HG03571 (cell line): ENCODE measurements around the gene PTOV1.
"Not testable (repeated sequence)": the region's sequence is repeated elsewhere in the genome, so short reads cannot be mapped to it uniquely, and the experiment has no call there.

ENCODE experiments used
- ATAC-seq: cut with Tn5 transposase; IDR thresholded peaks from one replicate; pipeline ENCODE4 v1.9.1; 2021; ENCODE audit not compliant: unreplicated experiment

PTOV1 gene

DNA sequence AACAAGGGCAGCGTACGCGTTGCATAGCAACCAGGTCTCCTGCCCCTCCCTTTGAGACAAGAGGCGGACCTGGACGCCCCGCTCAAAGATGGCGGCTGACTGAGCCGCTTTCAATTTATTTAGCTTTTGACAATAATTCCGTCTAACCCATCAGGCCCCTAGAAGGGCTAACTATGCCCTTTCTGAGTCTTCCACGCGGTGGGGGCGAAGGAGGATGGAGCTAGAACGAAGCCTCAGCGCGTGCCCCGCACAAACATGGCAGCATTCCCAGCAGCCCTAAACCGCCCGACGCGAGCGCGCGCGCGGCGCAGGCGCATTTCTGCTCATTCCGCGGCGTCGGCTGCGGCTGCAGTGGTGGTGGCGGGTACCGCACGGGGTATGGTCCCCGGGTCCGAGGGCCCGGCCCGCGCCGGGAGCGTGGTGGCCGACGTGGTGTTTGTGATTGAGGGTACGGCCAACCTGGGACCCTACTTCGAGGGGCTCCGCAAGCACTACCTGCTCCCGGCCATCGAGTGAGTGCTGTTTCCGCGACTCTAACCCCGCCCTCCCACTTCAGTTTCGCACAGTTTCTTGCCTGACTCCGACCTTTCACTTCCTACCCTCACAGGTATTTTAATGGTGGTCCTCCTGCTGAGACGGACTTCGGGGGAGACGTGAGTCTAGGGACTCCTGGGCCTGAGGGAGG is 32.9 kb upstream of the PTOV1 start, which contains the start of gene MED25:
MED25 (plus strand) TSS at position 326 of the 685 bp plus-strand sequence; CDS start at position 379, 53 bp downstream.
- peak; percentile 68 for ATAC-seq

DNA sequence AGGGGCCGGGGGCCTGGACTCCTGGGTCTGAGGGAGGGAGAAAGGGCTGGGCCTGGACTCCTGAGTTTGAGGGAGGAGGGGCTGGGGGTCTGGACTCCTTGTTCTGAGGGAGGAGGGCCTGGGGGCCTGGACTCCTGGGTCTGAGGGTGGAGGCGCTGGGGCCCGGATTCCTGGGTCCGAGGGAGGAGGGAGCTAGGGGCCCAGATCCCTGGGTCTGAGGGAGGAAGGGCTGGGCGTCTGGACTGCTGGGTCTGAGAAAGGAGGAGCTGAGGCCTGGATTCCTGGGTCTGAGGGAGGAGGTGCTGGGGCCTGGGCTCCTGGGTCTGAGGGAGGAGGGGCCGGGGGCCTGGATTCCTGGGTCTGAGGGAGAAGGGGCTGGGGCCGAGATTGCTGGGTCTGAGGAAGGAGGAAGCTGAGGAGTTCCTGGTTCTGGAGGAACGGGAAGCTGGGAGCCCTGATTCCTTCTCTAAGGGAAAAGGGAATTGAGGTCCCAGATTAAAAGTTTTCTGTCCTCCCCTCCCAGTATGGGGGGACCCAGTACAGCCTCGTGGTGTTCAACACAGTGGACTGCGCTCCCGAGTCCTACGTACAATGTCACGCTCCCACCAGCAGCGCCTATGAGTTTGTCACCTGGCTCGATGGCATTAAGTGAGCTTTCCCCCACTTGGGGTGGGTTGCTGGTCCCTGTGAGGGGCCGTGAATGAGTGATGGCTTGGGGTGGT is 32.1 kb upstream of the PTOV1 start:
- no peak for ATAC-seq

DNA sequence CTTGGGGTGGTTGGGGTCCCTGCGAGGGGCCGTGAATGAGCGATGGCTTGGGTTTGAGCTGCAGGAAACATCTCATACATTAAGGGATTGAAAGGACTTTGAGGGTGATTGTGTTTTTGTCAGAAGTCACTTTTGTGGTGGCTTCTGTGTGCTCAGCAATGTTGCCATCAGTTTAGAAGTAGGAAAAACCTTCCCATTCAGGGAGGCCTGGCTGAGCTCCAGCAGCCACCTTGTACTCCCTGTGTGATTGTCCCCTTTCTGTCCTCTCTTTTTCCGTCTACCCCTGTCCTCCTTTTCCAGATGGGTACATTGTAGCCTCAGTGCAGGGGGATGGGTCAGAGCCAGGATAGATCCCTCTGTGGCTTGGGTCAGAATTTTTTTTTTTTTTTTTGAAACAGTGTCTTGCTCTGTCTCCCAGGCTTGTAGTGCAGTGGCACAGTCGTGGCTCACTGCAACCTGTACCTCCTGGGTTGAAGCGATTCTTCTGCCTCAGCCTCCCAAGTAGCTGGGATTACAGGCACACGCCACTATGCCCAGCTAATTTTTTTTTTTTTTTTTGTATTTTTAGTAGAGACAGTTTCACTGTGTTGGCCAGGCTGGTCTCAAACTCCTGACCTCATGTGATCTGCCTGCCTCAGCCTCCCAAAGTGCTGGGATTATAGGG is 31.4 kb upstream of the PTOV1 start:
- not testable (repeated sequence) for ATAC-seq

DNA sequence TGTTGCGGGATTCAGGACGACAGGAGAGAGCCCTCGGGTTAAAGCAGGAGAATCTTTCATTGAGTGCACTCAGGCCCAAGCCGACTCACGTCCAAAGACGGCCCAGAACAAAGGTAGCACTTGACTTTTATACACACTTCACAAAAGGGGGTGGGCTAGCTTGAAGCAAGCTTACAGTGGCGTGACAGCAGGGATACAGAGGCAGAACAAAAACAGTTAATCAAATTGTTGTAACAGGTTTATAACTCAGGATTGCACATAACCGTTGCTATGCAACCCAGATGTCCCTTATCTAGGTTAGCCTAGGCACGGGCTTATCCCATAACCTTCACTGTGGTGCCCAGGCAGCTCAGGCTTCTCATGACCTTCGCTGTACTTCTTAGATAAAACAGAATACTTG is 30.8 kb upstream of the PTOV1 start:
- no peak for ATAC-seq

DNA sequence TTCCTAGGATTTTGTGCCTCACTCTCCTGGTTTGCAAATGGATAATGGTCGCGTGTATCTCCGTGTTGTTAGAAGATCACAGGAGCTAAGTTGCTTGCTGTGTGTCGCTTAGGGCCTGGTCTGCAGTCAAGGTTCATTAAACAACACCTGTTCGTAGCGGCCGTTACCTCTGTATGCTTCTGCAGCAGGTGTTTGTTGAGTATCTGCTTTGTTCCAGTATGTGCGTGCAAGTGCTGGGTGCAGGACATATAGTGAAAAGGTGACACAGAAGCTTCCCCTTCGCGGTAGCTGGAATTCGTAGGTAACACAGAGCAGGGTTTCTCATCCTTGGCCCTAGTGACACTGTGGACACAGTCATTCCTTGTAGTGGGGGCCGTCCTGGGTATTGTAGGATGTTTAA is 27.5 kb upstream of the PTOV1 start:
- no peak for ATAC-seq

DNA sequence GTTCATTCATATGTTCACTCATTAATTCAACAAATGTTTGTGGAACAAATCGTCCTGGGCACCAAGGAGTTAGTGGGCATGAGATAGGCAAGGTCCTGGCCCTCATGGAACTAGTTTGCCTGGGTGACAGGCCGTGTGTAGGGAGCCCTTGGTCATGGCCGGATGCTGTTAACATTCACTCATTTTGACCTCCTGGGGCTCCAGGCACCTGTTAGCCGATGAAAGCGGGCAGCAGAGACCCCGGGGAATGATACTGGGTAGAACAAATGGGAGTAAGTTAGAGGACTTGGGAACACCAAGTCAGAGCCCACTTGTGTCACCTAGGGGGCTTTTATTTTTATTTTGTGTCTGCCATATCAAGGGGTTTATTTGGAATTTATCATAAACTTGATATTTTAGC is 26.3 kb upstream of the PTOV1 start:
- no peak for ATAC-seq

DNA sequence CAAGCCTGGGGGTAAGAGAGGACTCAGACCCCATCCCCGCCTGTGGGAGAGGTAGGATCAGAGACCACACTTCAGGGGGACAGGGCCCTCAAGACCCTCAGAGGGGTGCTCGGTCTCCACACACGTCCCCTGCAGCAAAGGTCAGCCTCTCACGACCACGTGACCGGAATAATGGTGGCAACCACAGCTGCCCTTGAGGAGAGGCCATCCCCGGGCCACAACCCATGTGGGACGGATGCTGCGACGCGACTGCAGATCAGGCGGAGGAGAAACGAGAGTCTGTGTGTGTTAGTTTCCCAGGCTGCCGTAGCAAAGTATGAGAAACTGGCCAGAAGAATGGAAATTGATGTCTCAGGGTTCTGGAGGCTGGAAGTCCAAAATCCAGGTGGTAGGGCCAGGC is 23.9 kb upstream of the PTOV1 start:
- no peak for ATAC-seq

DNA sequence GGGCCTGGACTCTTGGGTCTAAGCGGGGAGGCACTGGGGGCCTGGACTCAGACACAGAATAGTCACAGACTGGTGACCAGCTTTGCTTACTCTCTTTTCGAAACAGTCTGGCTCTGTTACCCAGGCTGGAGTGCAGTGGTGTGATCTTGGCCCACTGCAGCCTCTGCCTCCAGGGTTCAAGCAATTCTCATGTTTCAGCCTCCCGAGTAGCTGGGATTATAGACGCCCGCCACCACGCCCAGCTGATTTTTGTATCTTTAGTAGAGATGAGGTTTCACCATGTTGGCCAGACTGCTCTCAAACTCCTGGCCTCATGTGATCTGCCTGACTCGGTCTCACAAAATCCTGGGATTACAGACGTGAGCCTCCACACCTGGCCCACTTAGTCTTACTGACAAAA is 21.8 kb upstream of the PTOV1 start:
- no peak for ATAC-seq

DNA sequence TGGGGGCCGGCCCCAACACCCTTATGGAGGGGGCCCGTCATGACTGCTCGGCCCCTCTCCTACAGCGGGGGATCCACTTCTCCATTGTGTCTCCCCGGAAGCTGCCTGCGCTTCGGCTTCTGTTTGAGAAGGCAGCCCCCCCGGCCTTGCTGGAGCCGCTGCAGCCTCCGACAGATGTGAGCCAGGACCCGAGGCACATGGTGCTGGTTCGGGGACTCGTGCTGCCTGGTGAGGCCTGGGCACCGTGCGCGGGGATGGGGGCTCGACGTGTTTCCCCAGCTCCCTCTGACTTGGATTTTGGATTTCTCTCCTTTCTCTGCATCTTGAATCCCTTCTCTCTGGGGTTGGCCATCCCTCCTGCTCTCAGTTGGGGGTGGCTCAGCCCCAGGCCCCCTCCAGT is 21.2 kb upstream of the PTOV1 start:
- no peak for ATAC-seq

DNA sequence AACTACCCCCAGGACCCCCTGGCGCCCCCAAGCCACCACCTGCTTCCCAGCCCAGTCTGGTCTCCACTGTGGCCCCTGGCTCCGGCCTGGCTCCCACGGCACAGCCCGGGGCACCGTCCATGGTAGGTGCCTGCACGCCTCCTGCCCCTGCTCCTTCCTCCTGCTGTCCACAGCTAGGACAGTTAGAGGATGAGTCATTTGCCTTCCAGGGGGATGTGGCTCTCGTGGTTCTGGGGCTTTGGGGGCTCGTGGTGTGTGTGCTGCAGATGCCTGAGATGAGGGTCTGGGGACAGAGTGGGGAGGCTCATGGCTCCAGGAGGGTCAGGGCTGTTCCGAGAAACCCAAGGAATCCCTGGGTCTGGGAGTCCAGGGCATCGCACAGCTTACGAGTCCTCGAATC is 20.2 kb upstream of the PTOV1 start:
- no peak for ATAC-seq

DNA sequence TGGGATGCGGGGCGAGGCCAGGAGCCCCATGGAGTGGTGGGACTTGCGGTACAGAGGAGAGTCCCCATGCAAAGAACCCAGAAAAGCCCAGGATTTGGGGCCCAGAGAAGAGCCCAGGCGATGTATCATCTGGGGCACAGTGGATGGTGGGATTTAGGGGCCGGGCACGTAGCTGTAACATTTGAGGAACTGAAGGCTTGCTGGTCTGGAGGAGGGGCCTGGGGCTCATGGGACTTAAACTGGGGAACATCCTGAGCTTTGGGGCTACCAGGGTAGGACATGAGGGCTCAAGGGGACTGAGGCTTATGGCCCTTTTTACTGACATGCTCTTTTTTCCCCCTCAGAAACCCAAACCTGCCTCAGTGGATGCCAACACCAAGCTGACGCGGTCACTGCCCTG is 19.4 kb upstream of the PTOV1 start:
- ATAC-seq = no peak

DNA sequence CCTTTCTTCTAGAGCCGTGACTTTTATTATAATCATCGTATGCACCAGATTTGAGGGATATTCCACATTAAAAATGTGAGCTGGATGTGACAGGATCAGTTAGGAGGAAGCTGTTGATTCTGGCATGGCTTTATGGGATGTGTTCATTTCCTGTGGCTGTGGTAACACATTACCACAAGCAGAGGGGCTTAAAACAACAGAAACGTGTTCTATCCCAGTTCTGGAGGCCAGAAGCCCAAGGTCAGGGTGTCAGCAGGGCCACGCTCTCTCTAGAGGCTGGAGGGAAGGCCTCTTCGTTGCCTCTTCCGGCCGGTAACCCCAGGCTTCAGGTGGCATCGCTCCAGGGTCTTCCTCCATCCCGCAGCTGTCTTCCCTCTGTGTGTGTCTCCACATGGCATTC is 18.4 kb upstream of the PTOV1 start:
- ATAC-seq = no peak

DNA sequence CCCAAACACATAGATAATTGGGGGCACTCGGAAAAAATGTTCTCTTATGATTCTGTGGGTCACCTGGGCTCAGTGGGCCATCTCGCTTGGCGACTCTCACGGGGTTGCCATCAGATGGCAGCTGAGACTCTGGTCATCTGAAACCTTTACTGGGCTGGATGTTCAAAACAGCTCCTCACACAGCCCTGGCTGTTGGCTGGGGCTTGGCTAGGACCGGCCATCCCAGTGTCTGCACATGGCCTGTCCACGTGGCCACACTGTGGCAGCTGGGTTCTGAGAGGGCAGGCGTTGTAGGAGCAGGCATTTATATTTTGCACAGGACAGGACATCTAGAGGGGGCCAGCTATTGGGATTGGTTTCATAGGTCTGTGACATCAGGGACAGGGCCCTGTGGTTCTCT is 17.4 kb upstream of the PTOV1 start:
- no peak for ATAC-seq

DNA sequence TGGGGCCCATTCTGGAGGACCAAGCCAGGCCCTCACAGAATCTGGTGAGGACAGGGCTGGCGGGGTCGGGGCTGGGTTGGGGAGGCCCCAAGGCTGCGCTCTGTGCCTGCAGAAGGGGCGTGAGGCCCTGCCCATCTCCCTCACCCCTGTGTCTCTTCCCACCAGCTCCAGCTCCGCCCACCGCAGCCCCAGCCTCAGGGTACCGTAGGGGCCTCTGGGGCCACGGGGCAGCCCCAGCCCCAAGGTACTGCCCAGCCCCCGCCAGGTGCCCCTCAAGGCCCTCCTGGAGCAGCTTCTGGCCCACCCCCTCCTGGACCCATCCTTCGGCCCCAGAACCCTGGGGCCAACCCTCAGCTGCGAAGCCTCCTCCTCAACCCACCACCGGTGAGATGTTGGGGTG is 15.4 kb upstream of the PTOV1 start:
- no peak for ATAC-seq

DNA sequence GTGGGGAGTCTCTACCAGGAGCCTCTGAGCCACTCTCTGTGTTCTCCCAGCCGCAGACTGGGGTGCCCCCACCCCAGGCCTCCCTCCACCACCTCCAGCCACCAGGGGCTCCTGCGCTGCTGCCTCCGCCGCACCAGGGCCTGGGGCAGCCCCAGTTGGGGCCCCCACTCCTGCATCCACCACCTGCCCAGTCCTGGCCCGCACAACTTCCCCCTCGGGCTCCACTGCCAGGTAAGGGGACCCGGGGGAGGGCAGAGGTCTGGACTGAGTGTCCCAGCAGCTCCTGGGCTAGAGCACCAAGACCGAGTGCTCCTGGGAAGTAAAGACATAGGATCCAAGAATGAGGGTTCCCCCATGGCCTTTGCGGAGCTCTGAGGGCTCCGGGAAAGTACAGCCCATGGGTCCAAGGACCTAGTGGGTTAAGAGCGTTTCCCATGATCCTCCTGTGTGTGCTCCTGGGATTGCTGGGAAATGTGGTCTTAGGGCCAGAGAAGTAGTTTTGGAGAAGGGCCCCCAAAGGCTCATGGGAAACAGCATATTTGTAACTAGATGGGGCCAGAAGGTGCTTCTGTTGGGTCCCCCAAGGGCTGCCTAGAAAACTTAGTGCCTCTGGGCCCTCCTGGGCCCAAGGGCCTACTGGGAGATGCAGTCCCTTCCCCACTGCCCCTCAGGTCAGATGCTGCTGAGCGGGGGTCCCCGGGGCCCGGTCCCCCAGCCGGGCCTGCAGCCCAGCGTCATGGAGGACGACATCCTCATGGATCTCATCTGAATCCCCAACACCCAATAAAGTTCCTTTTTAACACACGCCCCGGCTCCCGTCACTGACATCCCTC is 14.6 kb upstream of the PTOV1 start:
- no peak for ATAC-seq

DNA sequence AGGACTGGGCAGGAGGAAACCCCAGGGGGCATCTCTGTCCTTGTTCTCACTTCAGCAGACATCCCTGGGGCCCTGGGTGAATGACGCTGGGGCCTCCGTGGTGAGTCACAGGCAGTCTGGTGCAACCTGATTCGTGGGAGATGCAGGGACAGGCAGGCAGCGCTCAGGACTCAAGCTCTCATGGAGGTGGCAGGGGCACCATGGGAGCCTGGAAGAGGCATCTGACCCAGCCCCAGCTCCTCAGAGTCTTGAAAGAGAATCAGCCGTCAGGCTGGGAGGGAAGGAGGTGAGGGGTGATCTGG is 14.0 kb upstream of the PTOV1 start:
- no peak for ATAC-seq

DNA sequence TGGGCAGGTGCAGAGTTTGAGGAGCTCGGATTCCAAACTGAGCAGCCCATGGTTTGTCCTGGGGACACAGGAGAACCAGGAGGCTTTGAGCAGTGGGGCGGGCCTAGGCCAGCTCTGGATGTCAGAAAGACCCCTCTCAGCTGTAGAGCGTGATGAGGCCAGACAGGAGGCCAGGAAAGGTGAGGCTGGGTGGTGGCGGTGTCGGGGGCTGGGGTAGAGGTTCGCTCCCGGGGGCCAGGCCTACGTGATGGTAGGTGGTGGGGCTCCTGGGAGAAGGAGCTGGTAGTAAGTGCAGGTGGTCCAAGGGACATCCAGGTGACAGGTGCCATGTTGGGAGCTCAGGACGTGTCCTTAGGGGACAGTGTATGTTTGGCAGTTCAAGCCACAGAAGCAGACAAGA is 13.5 kb upstream of the PTOV1 start:
- no peak for ATAC-seq

DNA sequence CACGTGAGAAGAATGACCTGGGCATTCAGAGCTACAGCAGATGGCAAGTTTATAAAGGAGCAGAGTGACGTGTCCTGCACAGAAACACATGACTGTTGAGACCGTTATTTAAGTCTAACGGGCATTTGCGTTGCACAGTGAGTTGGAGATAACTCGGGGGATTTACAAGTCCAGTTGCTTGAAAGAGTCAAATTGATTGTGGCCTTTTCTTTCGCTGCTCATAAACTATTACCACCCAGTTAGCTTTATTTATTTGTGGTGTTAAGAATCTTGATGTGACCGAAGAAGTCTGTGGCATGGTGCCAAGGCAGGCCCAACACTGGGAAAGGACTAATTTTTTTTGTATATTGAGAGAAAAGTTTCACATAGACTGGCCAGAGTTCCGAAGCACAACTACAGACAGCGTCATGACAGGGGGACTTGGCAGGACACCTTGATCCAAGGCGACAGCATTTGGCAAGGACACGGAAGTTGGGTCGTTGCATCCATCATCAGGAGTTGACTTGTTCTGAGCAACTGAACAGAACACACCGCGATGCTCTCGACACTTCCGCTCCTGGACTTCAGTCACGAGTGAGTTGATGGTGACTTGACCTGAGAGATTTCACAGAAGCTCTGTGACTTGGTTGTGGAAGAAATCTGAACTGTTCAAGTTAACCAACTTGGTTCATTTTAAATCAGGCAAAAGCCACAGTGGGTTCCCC is 11.9 kb upstream of the PTOV1 start:
- no peak for ATAC-seq

DNA sequence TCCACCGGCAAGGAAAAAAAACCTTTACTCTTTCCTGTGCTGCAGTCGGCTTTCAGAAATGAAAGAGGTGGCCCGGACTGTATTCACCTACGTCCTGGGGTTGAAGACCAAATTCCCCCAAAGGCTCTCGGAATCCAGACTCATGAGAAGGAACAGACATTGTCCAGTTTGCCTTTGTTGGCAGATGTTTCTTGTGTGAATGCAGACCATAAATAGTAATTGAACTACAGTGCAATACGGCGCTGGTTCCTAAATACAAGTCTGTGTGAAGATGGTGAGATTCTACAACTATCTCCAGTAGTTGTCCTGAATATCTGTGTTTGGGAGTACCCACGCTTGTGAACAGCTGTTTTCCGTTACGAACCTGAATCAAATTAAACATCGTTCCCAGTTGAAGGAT is 11.2 kb upstream of the PTOV1 start:
- no peak for ATAC-seq

DNA sequence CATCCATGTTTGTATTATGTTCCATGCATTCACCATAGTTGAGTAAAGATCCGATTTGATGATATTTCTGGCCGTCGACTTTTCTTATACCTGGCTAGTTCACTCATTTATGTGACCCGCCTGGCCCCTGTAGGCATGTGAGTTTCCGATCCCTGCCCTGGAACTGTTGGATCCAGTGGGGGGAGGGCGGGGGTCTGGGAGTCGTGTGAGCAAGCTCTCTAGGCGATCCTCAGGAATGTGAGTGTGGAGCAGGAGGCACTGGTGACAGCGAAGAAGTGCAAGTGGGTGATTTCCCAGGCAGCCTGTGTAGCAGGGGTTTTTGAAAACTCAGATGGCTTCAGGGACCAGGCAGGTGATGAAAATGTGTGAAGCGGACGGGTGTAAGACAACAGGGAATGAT is 10.6 kb upstream of the PTOV1 start:
- no peak for ATAC-seq

DNA sequence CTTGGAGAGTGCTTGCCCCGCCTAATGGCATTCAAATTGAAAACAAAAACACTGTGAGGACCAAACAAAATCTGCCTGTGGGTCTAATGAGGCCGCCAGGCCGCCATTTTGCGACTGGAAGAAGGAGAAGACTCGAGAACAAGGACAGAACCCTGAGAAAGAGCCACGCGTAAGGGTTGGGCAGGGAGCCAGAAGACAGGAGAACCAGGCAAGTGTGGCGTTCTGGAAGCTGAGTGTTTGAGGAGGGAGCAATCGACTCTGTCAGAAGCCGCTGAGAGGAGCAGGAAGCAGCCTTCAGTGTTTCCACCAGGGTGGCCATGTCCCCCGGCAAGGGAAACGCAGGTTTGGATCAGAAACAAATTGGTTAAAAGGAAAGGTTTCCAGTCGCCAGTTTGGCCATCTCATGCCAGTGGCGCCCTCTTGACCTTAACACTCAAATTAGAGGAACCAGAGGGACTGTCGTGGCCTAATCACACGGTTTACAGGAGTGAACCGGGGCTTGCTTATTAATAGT is 10.2 kb upstream of the PTOV1 start:
- no peak for ATAC-seq
